ENCODE results near the gene ZNF423.
"Not testable (repeated sequence)": the region's sequence is repeated elsewhere in the genome, so short reads cannot be mapped to it uniquely, and the experiment has no call there.

The ZNF423 gene

GRCh38 chr16:49881890-49882289, 26.0 kb upstream of the ZNF423 start:
- no peak overlapping the region for H3K27ac ChIP-seq
- no peak for DNase-seq (ENCODE audit: low spot score)
- TF ChIP-seq CTCF (IDR thresholded peaks at IDR 0.05) = no peak
- no peak overlapping the region for H3K4me3 ChIP-seq

GRCh38 chr16:49878540-49878939, 22.6 kb upstream of the ZNF423 start:
- H3K27ac ChIP-seq; H3K4me3 ChIP-seq; DNase-seq (ENCODE audit: low spot score): not testable (repeated sequence)

GRCh38 chr16:49876716-49877129, 20.8 kb upstream of the ZNF423 start:
- H3K4me3 ChIP-seq = peak overlapping the region; percentile 55
- no peak for DNase-seq (ENCODE audit: low spot score)
- peak; percentile 95 for TF ChIP-seq CTCF (IDR thresholded peaks at IDR 0.05)
- H3K27ac ChIP-seq = peak overlapping the region in 1 of 2 donors; percentile 24

DNA sequence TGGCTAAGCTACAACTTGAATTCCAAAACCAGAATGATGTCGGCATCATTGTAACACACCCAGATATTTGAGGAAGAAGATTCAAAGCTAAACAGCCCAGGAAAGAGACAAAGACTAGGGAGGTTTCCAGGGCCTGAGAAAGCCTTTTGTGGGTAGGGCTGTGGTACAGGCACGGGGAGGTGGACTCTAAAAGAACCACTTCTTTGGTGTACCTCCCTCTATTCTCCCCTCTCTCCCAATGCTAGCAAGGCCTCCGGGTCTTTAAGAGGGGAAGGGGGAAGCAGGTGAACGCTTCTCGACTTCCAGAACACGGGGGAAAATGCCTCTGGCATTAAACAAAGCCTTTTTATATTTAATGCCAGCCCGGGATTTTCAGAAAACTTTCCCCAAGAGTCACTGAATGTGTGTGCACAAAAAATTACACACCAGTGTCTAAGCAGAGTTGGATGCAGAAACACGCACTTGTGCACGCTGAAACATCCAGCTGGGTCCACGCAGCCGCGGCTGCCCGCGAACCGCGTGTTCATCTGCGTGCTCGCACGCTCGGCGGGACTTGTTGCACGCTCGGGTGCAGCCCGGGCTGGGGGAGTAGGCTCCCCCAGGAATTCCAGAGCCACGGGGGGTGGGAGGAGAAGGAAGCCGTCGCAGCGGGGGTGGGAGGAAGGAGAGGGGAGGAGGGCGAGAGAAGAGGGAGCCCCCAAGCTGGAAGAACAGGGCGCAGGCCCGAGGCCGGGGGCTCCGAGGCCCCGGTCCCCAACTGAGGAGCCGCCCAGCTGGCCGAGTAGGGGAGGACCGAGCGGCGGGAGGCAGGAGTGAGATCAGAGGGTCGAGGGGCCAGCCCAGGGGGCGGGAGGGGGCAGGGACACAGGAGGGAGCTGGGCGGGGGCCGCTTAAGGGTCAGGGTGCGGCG, 20.1 kb upstream of the ZNF423 start:
- no peak for TF ChIP-seq CTCF (IDR thresholded peaks at IDR 0.05)
- Histone ChIP-seq H3K4me3 (peak overlapping the region; percentile 55), H3K27ac (peak overlapping the region in 1 of 2 donors; percentile 24)
- DNase-seq (ENCODE audit: low spot score) = no peak

GRCh38 chr16:49874613-49875237, 18.8 kb upstream of the ZNF423 start:
- TF ChIP-seq CTCF (IDR thresholded peaks at IDR 0.05) = no peak
- no peak for DNase-seq (ENCODE audit: low spot score)

GRCh38 chr16:49871824-49872223, 15.9 kb upstream of the ZNF423 start:
- not testable (repeated sequence) for H3K27ac ChIP-seq

More at GRCh38 chr16:49874613-49875237, 18.8 kb upstream of the ZNF423 start:
- Histone ChIP-seq H3K4me3 (no peak overlapping the region), H3K27ac (no peak overlapping the region)

DNA sequence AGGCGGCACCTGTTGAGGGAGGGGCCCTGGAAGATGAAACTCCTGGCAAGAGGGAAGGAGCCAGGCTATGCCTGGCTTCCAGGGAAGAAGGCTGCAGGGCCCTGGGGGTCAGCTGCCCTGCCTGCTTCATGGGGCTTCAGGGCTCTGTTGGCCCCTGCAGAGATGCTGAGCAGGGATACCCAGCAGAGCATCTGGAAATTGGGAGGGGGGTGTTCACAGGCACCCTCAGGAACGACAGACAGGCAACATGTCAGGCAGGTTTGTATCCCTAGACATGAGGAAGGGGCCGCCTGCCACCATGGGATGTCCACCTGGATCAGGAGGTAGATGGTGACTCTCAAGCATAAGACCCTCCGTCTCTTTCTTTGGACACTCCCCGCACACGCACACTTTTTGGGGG, 13.8 kb upstream of the ZNF423 start:
- no peak overlapping the region for H3K4me3 ChIP-seq
- no peak overlapping the region for H3K27ac ChIP-seq
- no peak for DNase-seq (ENCODE audit: low spot score)
- TF ChIP-seq CTCF (IDR thresholded peaks at IDR 0.05) = no peak

More at GRCh38 chr16:49871824-49872223, 15.9 kb upstream of the ZNF423 start:
- not testable (repeated sequence) for H3K4me3 ChIP-seq; DNase-seq (ENCODE audit: low spot score)
